Stimulated activated CD4-positive, alpha-beta T cell treated with anti-CD3 and anti-CD28 coated beads, TNF-alpha, amount 100 ng/mL, for 4 hours (primary cell): ENCODE measurements around the gene KDM4B.
"Not testable (repeated sequence)": the region's sequence is repeated elsewhere in the genome, so short reads cannot be mapped to it uniquely, and the experiment has no call there.

ENCODE experiments used
- DNase-seq, 3 experiments: peaks; one replicate each; pipeline ENCODE4 v3.0.0-alpha.2; 2020; ENCODE audit warnings: low read depth in 3 of 3

KDM4B gene

GRCh38 chr19:4968462-4969291, at the start of gene KDM4B:
Gene KDM4B (plus strand): TSS chr19:4969113. CDS start chr19:5032891, 63,778 bp downstream.
- peak; percentile 95 to 98 (median 98) for DNase-seq

GRCh38 chr19:4922530-4923275, 46.2 kb upstream of the KDM4B start:
- no peak for DNase-seq

DNA sequence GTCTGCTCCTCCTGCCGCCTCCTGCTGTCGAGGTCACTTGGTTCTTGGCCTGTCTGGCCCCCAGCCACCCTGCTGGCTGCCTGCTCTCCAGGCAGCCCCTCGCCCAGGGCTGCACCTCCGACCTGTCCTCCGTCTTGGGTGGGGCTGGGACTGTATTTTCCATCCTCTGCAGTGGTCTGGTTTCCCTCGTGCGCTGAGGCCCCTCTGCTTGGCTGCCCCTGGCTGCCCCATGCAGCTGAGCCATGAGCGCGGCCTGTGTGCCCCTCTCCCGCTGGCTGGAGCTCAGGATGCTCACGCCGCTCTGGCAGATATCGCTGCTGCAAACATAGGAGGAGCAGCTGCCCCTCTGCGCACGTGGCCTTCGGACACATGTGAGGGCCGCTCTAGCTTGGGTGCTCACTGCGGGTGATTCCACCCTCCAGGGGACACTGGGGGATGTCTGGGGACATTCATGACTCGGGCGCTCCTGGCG, 45.6 kb upstream of the KDM4B start:
- no peak for DNase-seq

DNA sequence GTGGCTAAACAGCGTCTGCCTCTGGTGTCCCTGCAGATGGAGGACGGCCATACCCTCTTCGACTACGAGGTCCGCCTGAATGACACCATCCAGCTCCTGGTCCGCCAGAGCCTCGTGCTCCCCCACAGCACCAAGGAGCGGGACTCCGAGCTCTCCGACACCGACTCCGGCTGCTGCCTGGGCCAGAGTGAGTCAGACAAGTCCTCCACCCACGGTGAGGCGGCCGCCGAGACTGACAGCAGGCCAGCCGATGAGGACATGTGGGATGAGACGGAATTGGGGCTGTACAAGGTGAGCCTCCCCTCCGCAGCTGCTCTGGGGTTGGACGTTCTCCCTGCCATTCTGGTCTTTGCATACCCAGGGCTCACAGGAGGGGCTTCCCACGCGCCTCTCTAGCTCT, 39.7 kb upstream of the KDM4B start:
- DNase-seq: no peak

DNA sequence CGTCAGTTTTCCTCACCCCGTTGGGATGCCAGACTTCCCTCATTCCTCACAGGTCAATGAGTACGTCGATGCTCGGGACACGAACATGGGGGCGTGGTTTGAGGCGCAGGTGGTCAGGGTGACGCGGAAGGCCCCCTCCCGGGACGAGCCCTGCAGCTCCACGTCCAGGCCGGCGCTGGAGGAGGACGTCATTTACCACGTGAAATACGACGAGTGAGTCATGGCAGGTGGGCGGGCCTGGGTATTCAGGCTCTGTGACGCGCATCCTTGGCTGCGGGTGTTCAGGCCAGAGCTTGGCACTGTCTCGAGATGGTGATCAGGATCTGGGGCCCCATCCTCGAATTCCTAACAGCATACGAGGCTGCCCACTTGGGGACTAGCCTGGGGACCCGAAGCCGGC, 38.2 kb upstream of the KDM4B start:
- DNase-seq: no peak

DNA sequence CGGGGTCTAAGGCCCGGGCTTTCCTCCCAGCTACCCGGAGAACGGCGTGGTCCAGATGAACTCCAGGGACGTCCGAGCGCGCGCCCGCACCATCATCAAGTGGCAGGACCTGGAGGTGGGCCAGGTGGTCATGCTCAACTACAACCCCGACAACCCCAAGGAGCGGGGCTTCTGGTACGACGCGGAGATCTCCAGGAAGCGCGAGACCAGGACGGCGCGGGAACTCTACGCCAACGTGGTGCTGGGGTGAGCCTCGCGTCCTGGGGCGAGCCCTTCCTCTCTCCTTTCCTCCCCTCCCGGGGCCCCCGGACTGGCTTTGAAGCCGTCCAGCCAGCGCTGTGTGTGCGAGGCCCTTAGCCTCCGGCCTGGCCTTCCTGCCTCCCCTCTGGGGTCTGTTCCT, 36.2 kb upstream of the KDM4B start:
- no peak for DNase-seq

- no peak for DNase-seq
These were observed 35.4 kb upstream of the KDM4B start for GRCh38 chr19:4933528-4933927.

DNA sequence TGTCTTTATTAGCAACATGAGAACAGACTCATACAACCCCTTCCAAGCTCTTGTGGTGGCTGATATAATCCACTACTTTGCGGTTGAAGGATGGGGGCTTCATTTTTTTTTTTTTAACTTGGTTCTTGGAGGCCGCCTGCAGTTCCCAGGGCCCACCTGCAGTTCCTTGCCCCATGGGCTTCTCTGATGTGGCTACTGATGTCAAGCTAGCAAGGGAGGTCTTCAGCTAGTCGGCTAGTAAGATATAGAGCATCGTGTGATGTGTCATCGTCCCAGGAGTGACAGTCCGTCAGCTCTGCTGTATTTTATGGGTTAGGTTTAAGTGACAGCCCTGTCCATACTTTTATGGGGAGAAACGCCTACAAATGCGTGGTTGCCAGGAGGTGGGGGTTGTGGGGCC, 33.5 kb upstream of the KDM4B start:
- DNase-seq: no peak

DNA sequence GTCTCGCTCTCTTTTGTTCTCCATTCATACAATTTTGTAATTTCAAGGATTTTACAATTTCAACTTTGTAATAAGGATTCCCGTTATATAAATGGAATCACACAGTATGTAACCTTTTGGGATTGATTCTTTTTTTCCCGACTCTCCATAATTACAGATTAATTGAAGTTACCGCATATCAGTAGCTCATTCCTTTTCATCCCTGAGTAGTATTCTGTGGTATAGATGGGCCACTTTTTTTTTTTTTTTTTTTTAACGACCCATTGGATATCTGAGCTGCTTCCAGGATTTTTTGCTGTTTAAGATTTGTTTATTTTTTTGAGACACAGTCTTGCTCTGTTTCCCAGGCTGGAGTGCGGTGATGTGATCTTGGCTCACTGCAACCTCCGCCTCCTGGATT, 31.9 kb upstream of the KDM4B start:
- DNase-seq: no peak

DNA sequence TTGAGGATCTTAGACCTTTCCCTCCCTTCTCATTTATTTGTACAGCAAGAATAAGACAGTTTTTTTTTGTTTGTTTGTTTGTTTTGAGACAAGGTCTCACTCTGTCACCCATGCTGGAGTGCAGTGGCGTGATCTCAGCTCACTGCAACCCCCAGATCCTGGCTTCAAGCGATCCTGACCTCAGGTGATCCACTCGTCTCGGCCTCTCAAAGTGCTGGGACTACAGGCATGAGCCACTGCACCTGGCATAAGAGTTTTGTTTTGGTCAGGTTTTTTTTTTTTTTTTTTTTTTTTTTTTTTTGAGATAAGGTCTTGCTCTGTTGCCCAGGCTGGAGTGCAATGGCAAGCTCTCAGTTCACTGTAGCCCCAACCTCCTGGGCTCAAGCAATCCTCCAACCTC, 30.5 kb upstream of the KDM4B start:
- not testable (repeated sequence) for DNase-seq

- DNase-seq: no peak
These were observed 29.4 kb upstream of the KDM4B start for GRCh38 chr19:4939466-4939865.

GRCh38 chr19:4941638-4942169, 27.2 kb upstream of the KDM4B start:
- DNase-seq: not testable (repeated sequence)

DNA sequence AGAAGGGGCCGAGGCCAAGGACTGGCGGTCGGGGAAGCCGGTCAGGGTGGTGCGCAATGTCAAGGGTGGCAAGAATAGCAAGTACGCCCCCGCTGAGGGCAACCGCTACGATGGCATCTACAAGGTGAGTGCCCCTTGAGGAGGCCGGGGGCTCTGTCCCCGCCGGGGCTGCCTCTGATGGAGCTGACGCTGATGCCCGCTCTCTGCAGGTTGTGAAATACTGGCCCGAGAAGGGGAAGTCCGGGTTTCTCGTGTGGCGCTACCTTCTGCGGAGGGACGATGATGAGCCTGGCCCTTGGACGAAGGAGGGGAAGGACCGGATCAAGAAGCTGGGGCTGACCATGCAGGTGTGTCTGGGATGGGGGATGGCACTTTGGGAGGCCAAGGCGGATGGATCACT, 18.3 kb upstream of the KDM4B start:
- not testable (repeated sequence) for DNase-seq

GRCh38 chr19:4951656-4952055, 17.3 kb upstream of the KDM4B start:
- no peak for DNase-seq

GRCh38 chr19:4952945-4953344, 16.0 kb upstream of the KDM4B start:
- DNase-seq: no peak

- DNase-seq: not testable (repeated sequence)
These were observed 14.4 kb upstream of the KDM4B start for GRCh38 chr19:4954320-4955149.

- no peak for DNase-seq
These were observed 13.6 kb upstream of the KDM4B start for GRCh38 chr19:4955274-4955673.

DNA sequence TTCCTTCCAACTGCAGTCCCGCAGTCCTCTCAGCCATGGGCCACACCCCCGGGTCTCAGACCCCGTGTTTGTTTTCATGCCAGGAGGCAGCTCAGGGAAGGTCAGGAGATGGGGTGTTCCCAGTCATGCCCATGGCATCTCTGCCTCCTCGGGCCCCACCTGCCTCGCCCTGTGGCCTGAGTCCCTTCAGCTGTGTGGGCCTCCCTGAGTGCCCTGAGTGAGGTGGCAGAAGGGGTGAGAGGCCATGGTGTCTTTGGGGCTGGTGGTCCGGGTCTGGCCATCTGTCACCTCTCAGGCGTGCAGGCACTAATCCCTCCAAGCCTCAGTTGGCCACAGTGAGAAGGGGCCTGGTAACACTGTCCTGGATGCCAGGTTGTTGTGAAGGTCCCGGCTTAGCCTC, 10.9 kb upstream of the KDM4B start:
- no peak for DNase-seq

DNA sequence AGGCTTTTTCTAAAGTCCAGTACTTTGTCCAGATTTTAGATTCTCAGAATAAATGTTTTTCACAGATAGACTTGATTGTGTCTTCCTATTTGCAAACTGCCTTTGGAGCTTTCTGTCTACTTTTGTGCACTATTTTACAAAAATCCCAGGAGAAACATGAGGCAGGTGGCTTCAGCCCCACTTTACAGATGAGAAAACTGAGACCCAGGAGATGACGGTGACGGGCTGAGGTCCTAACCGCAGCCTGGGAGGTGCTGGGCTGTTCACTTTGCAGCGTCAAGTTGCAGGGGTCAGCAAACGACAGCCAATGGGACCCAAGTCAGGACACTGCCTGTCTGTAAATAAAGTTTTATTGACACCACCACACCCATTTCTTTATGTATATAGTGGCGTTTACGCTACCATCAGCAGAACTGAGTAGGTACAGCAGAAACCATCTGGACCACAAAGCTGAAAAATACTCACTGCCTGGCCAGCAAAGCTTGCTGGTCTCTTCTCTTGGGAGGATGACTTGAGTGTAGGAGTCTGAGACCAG, 6.8 kb upstream of the KDM4B start:
- no peak for DNase-seq

DNA sequence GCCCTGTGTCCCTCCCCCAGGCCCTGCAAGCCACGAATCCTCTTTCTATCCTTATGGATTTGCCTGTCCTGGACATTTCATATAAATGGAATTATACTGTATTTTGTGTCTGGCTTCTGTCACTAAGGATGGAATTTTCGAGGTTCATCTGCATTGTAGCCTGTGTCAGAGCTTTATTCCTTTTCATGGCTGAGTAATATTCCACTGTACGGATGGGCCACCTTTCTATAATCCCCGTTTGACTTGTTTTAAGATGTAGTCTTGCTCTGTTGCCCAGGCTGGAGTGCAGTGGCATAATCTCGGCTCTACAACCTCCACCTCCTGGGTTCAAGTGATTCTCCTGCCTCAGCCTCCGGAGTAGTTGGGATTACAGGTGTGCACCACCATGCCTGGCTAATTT, 3.9 kb upstream of the KDM4B start:
- DNase-seq: no peak

- DNase-seq: no peak
These were observed 2.3 kb upstream of the KDM4B start for GRCh38 chr19:4966591-4966990.
